ENCODE measurements around the gene IL2.

IL2 gene

GRCh38 chr4:122456231-122457116, at the start of gene IL2:
TSS of gene IL2 (minus strand) at chr4:122456725. CDS start at chr4:122456440, 285 bp downstream.
- DNase-seq (ENCODE audit: low spot score) = no peak

DNA sequence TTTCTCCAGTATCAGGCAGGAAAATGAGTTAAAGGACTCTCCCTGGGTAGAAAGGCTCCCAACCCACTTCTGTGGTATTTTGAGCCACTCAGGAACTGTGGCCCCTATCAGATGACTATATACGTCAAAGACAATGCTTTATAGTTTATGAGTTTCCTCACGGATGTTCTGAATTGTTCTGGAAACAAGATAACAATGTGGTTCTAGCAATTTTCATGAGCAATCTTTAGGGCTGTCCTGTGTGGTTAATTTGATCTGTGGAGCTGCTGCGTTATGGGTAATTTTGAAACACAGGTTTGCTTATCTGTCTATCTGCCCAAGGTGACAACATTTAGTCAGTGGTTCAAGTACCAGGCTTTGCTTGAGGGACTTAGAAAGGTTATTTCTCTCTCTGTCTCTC, 46.7 kb upstream of the IL2 start:
- DNase-seq (ENCODE audit: low spot score) = no peak

DNA sequence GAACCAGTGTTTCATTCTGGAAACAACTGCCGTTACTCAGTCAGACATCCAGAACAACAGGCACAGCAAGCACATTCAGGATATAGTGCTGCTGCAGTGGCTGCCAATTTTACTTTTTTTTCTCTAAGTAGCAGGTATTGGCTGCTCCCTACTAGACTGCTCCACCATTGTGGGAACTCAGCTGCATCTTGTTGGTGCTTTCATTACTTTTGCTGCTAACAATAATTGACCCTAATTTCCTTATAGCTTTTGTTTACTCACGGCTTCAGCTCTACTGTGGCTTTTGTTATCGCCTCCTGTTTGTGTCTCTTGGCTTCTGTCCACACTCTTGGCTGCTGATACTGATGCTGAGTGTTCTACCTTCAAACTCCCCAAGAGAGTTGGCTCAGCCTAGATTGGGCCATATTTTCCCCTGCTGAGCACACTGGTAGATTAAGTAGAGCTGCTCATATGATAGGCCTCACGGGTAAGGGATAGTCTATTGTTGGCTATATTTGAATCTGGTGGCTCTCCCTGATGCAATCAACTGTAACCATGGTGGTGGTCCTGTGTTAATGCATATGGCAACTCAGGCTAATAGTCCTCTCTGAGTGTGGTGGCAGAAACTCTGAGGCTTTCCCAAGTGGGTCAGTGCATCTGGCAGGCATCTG, 44.5 kb upstream of the IL2 start:
- DNase-seq (ENCODE audit: low spot score) = no peak

GRCh38 chr4:122489061-122489460, 32.5 kb upstream of the IL2 start:
- no peak for DNase-seq (ENCODE audit: low spot score)

DNA sequence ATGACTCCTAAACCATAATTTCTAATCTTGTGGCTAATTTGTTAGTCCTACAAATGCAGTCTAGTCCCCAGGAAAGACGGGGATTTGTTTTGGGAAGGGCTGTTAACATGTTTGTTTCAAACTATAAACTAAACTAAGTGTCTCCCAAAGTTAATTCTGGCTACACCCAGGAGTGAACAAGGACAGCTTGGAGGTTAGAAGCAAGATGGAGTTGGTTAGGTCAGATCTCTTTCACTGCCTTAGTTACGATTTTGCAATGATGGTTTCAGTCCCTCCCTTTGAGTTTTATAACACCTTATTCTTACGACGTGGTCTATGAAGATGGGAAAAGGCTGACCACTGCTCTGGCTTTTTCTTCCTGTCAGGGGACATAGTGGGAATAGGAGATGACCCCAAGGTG, 27.0 kb upstream of the IL2 start:
- no peak for DNase-seq (ENCODE audit: low spot score)

GRCh38 chr4:122481766-122482405, 25.4 kb upstream of the IL2 start:
- no peak for DNase-seq (ENCODE audit: low spot score)

GRCh38 chr4:122480655-122481487, 24.3 kb upstream of the IL2 start:
- DNase-seq (ENCODE audit: low spot score) = no peak

DNA sequence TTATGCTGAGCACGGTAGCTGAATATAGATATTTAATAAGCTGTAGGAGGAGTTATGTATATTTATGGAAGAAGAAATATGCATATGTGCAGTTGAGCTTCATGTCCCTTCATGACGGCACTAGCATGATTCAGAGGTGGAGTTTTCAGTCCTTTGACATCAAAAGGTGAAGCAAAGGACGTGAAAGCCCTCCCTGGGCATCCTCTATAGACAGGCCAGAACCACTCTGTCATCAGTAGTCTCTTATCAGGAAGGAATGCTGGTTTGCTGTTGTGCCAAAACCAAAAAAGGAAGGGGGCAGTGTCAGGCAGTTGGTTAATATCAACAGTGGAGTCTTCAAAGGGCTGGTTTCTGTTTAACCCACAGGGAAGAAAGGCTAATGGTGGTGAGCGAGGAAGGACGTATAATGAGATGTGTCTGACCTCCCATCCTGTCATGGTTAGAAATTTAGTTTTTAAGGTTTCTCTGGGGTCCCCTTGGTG, 23.5 kb upstream of the IL2 start:
- DNase-seq (ENCODE audit: low spot score) = no peak

DNA sequence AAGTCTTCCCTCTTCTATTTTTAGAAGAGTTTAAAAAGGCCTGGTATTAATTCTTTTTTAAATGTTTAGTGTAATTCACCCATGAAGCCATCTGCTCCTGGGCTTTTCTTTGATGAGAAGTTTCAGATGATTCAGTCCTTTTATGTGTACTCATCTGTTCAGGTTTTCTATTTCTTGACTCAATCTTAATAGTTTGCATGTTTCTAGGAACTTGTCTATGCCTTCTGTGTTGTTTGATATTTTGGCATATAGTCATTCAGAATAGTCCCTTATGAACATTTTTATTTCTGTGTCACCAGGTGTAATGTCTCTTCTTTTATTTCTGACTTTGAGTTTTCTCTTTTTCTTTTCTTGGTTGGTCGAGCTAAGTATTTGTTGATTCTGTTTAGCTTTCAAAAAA, 20.2 kb upstream of the IL2 start:
- DNase-seq (ENCODE audit: low spot score) = no peak

DNA sequence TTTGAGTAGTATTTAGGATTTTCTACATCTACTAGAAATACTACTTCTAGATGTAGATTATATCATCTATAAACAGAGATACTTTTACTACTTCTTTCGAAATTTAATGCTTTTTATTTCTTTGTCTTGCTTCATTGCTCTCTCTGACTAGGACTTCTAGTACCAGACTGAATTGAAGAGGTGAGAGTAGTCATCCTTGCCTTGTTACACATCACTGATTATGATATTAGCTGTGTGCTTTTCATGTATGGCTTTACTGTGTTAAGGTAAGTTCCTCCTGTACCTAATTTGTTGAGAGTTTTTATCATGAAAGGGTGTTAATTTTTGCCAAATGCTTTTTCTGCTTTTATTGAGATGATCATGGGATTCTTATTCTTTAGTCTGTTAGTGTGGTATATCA, 19.6 kb upstream of the IL2 start:
- DNase-seq (ENCODE audit: low spot score) = no peak

DNA sequence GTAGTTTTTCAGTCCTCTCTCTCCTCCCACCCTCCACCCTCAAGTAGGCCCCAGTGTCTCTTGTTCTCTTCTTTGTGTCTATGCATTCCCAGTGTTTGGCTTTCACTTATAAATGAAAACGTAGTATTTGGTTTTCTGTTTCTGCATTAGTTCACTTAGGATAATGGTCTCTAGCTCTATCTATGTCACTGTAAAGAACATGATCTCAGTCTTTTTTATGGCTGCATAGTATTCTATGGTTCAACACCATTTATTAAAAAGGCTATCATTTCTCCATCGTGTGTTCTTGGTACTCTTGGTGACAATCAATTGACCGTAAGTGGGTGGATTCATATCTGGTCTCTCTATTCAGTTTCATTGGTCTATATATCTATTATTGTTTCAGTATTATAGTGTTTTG, 18.7 kb upstream of the IL2 start:
- DNase-seq (ENCODE audit: low spot score) = no peak

DNA sequence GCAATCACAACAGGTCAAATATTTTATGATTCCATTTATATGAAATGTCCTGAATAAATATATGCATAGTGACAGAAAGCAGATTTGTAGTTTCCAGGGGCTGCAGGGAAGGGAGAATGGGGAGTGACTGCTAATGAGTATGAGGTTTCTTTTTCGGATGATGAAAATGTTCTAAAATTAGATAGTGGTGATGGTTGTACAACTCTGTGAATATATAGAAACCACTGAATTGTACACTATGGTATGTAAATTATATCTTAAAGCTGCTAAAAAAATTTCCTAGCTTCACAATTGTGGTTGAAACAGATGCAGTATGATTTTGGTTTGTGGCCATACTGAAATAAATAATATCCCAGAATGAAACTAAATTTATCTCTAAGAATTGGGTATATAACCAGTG, 12.9 kb upstream of the IL2 start:
- no peak for DNase-seq (ENCODE audit: low spot score)

DNA sequence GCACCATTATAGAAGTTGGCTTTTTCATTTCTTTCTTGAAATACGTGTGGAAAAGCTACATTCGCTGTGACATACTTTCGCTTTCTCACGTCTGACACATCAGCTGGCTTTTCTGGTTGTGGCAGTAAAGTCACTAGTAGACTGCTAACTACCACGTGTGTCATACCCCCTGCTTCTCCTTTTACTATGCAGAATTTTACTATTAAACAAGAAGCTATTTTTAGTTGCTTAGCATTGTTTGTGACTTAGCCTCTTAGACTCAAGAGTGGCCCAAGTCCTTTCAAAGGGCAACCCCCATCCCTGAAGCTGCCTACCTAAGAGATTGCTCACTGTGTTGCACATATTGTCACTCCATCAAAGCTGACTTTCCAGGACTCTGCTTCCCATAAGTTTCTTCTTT, 2.1 kb upstream of the IL2 start:
- DNase-seq (ENCODE audit: low spot score) = no peak

DNA sequence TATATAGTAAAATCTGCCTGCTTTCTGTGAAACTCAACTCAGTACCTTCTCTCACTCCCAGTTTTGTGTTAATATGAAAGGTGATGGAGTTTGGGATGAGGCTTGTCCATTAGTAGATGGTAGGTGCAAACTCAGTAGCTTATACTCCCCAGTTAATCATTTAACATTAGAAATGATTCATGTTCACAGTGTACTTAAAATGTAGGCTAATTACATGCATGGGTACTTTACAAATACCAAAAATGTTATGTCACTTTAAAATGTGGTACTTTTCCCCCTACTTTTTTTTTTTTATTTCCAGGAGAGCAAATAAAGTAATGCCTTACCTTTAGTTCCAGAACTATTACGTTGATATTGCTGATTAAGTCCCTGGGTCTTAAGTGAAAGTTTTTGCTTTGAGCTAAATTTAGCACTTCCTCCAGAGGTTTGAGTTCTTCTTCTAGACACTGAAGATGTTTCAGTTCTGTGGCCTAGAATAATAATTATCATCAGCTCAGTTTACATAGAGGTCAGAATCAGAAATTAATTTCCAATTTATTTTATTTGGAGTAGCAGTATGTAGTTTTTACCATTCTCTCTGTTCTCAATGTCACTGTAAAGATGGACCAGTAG, 3.0 kb downstream of the IL2 start:
- no peak for DNase-seq (ENCODE audit: low spot score)

DNA sequence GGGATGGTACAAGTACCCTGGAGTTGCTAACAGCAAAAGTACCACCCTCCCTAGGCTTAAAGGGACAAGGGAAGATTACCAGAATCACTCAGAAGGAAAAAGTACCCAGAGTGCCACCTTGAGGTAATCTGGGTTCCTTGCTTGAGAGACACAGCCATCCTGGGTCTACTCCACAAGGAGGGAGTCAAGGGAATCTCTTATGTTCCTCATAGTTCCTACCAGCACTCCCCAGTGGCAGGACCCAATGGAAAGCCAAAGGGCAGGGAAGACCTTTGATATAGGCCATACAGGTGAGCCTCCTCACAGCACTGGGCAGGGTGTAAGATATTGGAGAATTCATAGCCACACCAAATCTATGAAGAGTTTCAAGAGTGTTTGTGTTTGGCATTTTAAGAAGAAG, 5.7 kb downstream of the IL2 start:
- no peak for DNase-seq (ENCODE audit: low spot score)

GRCh38 chr4:122434285-122434684, 22.2 kb downstream of the IL2 start:
- no peak for DNase-seq (ENCODE audit: low spot score)

GRCh38 chr4:122431351-122431750, 25.2 kb downstream of the IL2 start:
- DNase-seq (ENCODE audit: low spot score) = no peak

DNA sequence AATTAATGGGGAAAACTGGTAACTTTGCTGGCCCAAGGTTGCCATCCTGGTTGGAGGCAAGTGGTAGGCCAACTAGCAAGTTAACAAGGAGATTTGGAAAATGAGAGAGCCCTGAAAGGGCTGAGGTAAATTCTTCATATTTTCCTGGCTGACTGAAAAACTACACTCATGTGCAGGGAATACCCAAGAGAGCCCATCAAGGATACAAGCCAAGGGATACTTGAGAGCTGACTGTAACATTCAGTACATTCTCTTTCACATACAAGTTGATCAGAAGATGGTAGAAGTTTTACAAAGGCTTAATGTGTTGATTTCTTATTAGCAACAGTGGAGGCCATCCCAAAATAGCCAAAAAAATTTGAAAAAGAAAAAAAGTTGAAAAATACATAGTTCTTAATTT, 33.3 kb downstream of the IL2 start:
- no peak for DNase-seq (ENCODE audit: low spot score)

- no peak for DNase-seq (ENCODE audit: low spot score)
Measured at GRCh38 chr4:122412547-122412946, 44.0 kb downstream of the IL2 start.

DNA sequence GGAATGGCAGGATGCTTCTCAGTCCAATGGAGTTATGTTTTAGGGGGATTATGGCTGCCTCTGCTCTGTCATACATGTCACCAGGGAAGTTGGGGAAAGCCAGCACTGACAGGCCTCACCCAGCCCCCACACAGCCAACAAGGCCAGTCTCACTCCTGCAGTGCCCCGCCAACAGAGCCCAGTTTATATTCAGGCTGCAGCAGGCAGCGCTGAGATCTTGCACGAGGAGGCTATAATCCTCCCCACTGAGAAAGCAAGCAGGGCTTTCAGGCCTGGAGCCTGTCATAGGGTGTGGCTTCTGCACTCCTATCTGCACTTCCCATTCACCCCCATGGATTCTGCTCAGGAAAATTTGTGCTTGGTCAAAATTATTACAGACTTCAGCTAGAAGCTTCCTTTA, 52.7 kb downstream of the IL2 start:
- no peak for DNase-seq (ENCODE audit: low spot score)

Measured in putamen (tissue), 1 donor.